NCI-H1436 (cell line): Measurements from ENCODE around the gene ALPK3.

Experiments used
- DNase-seq: peaks from one replicate; lab custom pipeline; 2025; lab: John Stamatoyannopoulos, UW

ALPK3 gene

GRCh38 chr15:84922530-84922929 is 105.4 kb downstream of the ALPK3 start:
- no peak for DNase-seq
